Psoas muscle (tissue), 8 donors: Measurements from ENCODE around the gene LCN1. TPM values are rescaled to one million over a fixed set of nuclear protein-coding genes. Genes with fewer than 3 reads are reported as not detected.
"Not testable (repeated sequence)": the region's sequence is repeated elsewhere in the genome, so short reads cannot be mapped to it uniquely, and the experiment has no call there.

Experiments used
- ATAC-seq, 4 donors: fragments of 200-7000 bp; cut with Tn5 transposase; one replicate each; pipeline ENCODE4 v1.9.1; 2020; ENCODE audit warnings: moderate library complexity in 3 of 4, mild to moderate bottlenecking in 2 of 4
- DNase-seq, 2 donors: peaks; one replicate each; pipeline ENCODE4 v3.0.0-alpha.2; 2020
- H3K27ac ChIP-seq: fragments of 200-600 bp; one replicate; pipeline ENCODE4 v1.8.0; 2022
- H3K27me3 ChIP-seq, 3 donors: fragments of 200-600 bp in 1 of 3; one replicate each; pipeline versions ENCODE4 v1.6.1 to v1.8.0; 2013 to 2022; ENCODE audit warnings: low read length in 2 of 3, mild to moderate bottlenecking in 2 of 3, moderate library complexity in 1 of 3; ENCODE audit not compliant: insufficient read depth in 3 of 3
- H3K36me3 ChIP-seq, 2 donors: fragments of 200-600 bp in 1 of 2; one replicate each; pipeline versions ENCODE4 v1.6.1 to v1.8.0; 2013 to 2022; ENCODE audit warnings: low read depth in 1 of 2, mild to moderate bottlenecking in 1 of 2, moderate library complexity in 1 of 2; ENCODE audit not compliant: insufficient read depth in 1 of 2
- H3K4me1 ChIP-seq: fragments of 200-600 bp; one replicate; pipeline ENCODE4 v1.8.0; 2022
- H3K4me3 ChIP-seq: fragments of 200-600 bp; one replicate; pipeline ENCODE4 v1.8.0; 2022; ENCODE audit warnings: mild to moderate bottlenecking
- H3K9me3 ChIP-seq: fragments of 200-600 bp; one replicate; pipeline ENCODE4 v1.8.0; 2022
- WGBS, 3 donors: extraction: QIAGEN DNeasy Blood & Tissue Kit; methylation state at CpG; one replicate each; pipeline versions ENCODE4 v1.1.6 to v1.1.7; 2013; 5-methylcytosine and 5-hydroxymethylcytosine counted together
- intact Hi-C, 2 donors: fragments of 100-400 bp; cut with DNase I; formaldehyde crosslinking; loops; one replicate each; pipeline versions ENCODE4 v1.11.0 to v1.14.2; 2022
- polyA plus RNA-seq, 3 donors: library from polyadenylated mRNA; stranded (reverse); fragments of 200-250 nt; gene quantifications; one replicate each; pipeline ENCODE4 v1.2.3, GENCODE V29; 2013
- total RNA-seq, 4 donors: library from RNA; stranded (reverse); fragmentation: NEBNext Ultra II Directional in 2 of 4; extraction: Animal tissue kit (Norgen Biotek cat#: 25700) in 2 of 4; gene quantifications; one replicate each; pipeline versions ENCODE4 v1.2.1 to v1.2.4, GENCODE V29; 2021 to 2023
- TF ChIP-seq, protein P1 (sequence below): fragments of 200-600 bp; IDR thresholded peaks from one replicate; pipeline ENCODE4 v1.8.0; 2022; ENCODE audit warnings: antibody characterized with exemption
- donor health status: healthy with polysubstance abuse.
- donor health status: DM: no; HTN: no; CAD: no; lungs with moderate emphysema.
- donor health status: Bipolar disorder and iron deficiency.
- donor health status: healthy.
- donor health status: DM: yes; HTN: yes; CAD: no.
- donor health status: DM: no; HTN: no; CAD: no.
- donor health status: DM: no; HTN: no; CAD: no.
- donor health status: DM: yes; HTN: yes; CAD: no.

LCN1 gene
- total and polyA plus RNA-seq, 7 donors: 0.71 TPM; not detected in 6

GRCh38 chr9:135536216-135536615 is 15.0 kb downstream of the LCN1 start:
- TF ChIP-seq, protein P1, sequence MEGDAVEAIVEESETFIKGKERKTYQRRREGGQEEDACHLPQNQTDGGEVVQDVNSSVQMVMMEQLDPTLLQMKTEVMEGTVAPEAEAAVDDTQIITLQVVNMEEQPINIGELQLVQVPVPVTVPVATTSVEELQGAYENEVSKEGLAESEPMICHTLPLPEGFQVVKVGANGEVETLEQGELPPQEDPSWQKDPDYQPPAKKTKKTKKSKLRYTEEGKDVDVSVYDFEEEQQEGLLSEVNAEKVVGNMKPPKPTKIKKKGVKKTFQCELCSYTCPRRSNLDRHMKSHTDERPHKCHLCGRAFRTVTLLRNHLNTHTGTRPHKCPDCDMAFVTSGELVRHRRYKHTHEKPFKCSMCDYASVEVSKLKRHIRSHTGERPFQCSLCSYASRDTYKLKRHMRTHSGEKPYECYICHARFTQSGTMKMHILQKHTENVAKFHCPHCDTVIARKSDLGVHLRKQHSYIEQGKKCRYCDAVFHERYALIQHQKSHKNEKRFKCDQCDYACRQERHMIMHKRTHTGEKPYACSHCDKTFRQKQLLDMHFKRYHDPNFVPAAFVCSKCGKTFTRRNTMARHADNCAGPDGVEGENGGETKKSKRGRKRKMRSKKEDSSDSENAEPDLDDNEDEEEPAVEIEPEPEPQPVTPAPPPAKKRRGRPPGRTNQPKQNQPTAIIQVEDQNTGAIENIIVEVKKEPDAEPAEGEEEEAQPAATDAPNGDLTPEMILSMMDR: no peak
- 74 to 79% (median 75%) methylated on average over 8 of the region's 8 CpGs for WGBS, 3 donors
- DNase-seq: no peak

DNA sequence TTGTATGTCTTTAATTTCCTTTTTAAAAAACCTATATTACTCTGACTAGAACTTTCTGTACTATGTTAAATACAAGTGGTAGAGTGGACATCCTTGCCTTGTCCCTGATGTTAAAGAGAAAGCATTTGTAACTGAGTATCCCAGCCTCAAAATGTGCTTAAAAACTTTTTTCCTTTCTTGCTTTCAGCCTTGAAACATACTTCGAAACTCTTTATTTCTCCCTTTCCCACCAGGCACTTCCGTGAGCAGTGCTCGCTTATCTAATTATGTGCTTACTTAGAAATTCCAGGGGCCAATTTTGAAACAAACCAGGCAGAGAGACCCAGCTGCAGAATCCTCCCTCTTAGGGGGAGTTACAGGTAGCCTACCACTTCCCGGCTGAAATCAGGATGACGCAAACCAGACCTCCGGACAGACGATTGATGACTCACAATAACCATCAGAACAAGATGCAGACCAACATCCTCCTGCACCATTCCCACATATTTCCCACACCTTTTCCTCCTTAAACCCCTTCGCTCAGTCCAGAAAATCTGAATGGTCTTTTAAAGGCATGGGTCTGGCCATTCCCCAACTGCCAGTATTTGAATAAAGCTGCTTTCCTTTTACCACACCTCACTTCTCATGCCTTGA is 22.1 kb downstream of the LCN1 start:
- peaks cover 0 to 17% (median 2%) of the 10 kb centered on the region in 3 donors for H3K27me3 ChIP-seq
- H3K27ac ChIP-seq, H3K9me3 ChIP-seq, H3K36me3 ChIP-seq, intact Hi-C loops, H3K4me3 ChIP-seq, ATAC-seq, DNase-seq, H3K4me1 ChIP-seq: not testable (repeated sequence)
- 58 to 73% (median 58%) methylated on average over 8 of the region's 8 CpGs for WGBS, 3 donors

More at GRCh38 chr9:135536216-135536615, 15.0 kb downstream of the LCN1 start:
- Histone ChIP-seq H3K4me3 (no peak overlapping the region), H3K36me3 (no peaks in the 10 kb centered on the region), H3K9me3 (no peaks in the 10 kb centered on the region), H3K27me3 (peaks cover 0 to 28% (median 0%) of the 10 kb centered on the region in 3 donors), H3K27ac (no peak overlapping the region), H3K4me1 (no peaks in the 10 kb centered on the region)
- intact Hi-C loops: no loop called here
- ATAC-seq: no peak

- no peak overlapping the region for H3K27ac ChIP-seq
- ATAC-seq (no peak), DNase-seq (no peak)
- intact Hi-C loops: no loop called here
- WGBS, 3 donors: 74 to 78% (median 77%) methylated on average over 17 to 18 of the region's 18 CpGs
- H3K4me3 ChIP-seq: no peak overlapping the region
- peaks cover 0 to 17% (median 2%) of the 10 kb centered on the region in 3 donors for H3K27me3 ChIP-seq
- H3K4me1 ChIP-seq: no peaks in the 10 kb centered on the region
- TF ChIP-seq, protein P1: no peak
- no peaks in the 10 kb centered on the region for H3K36me3 ChIP-seq
- no peaks in the 10 kb centered on the region for H3K9me3 ChIP-seq
Observed at GRCh38 chr9:135544981-135545635, 23.9 kb downstream of the LCN1 start.

DNA sequence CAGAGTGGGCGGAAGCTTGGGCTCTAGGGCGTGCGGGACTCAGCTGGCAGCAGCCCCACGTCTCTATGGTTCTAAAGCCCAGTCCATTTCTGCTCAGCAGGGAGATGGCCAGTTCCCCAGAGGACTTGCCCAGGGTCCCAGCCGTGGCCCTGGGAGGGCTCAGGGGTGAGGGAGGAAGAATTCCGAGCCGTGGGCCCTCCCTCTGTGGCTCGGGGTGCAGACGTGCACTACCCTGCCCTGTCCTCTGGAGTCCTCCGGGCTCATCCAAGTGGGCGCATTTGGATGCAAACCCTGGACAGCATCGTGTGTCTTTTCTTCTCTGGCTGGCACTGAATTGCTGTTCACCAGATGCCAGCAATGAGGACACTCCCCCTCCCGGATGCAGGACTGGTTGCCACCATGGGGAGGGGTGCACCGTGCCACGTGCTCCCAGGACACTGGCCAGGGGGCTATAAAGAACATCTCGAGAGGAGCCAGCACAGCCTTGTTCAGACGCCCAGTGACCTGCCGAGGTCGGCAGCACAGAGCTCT is 24.5 kb downstream of the LCN1 start, which contains the start of gene OBP2A:
Gene OBP2A, plus strand, starts transcription at position 481 of the 531 bp plus-strand sequence. CDS start 55 bp downstream, outside the sequence.
- ATAC-seq, H3K36me3 ChIP-seq, intact Hi-C loops, H3K4me3 ChIP-seq, DNase-seq, H3K9me3 ChIP-seq, H3K4me1 ChIP-seq, H3K27ac ChIP-seq: not testable (repeated sequence)
- peaks cover 0 to 17% (median 2%) of the 10 kb centered on the region in 3 donors for H3K27me3 ChIP-seq
- WGBS, 3 donors: 46 to 55% (median 49%) methylated on average over 13 to 14 of the region's 19 CpGs

DNA sequence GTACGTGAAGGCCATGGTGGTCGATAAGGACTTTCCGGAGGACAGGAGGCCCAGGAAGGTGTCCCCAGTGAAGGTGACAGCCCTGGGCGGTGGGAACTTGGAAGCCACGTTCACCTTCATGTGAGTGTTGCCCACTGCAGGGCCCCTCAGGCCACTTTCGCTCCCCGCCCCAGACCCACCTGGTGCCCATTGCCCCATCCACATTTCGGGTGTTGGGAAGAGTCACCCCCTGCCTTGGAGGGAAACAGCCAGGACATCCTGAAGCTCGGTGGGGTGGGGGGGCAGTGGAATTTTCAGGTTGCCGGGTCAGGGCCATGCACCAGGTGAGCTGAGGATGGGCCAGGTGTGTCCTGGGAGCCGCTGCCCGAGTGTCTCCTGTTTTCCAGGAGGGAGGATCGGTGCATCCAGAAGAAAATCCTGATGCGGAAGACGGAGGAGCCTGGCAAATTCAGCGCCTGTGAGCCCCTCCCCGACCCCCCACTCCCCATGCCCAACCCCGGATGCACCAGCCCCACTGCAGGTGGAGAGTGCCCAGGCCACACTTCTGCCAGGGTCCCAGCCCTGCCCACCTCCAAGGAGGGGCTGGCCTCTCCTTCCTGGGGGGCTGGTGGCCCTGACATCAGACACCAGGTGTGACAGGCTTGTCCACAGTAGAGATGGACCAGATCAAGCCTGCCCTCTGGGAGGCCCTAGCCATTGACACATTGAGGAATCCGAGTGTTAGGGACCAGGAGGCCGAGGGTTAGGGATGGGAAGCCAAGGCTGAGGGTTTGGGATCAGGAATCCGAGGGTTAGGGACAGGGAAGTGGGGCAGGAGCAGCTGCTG is 25.8 kb downstream of the LCN1 start:
- WGBS, 3 donors: 83 to 86% (median 83%) methylated on average over 18 to 19 of the region's 21 CpGs
- ATAC-seq, H3K27ac ChIP-seq, DNase-seq, H3K36me3 ChIP-seq, H3K4me3 ChIP-seq, H3K9me3 ChIP-seq, intact Hi-C loops, H3K4me1 ChIP-seq: not testable (repeated sequence)
- H3K27me3 ChIP-seq: peaks cover 0 to 14% (median 2%) of the 10 kb centered on the region in 3 donors
